A673 (cell line): ENCODE data around the gene EFNA5. TPM values are rescaled to one million over a fixed set of nuclear protein-coding genes. Genes with fewer than 3 reads are reported as not detected.

Source experiments
- BruUV-seq: library from RNA; stranded (reverse); fragments of 400-500 nt; replicated peaks from 2 replicates; lab custom pipeline; 2021; lab: Mats Ljungman, UMichigan
- CTCF ChIA-PET: fragments of 300-600 bp; sonication (Branson Sonifier 250); formaldehyde crosslinking; loops from one replicate; lab custom pipeline; 2022; ENCODE audit warnings: antibody characterized with exemption; lab: Charles Lee
- POLR2A ChIA-PET: fragments of 300-600 bp; sonication (Branson Sonifier 250); formaldehyde crosslinking; loops from one replicate; lab custom pipeline; 2022; ENCODE audit warnings: antibody characterized with exemption; ENCODE audit not compliant: low non-redundant PET; lab: Charles Lee
- DNase-seq: peaks from one replicate; pipeline ENCODE4 v3.0.0-alpha.2; 2015; ENCODE audit warnings: low spot score
- H3K27ac ChIP-seq: fragments of 200-600 bp; sonication (generic); 2 replicates; pipeline ENCODE4 v1.5.1; 2016; ENCODE audit warnings: mixed run types, low read depth, mild to moderate bottlenecking, mixed read lengths, antibody characterized with exemption, low read length; ENCODE audit not compliant: poor library complexity, severe bottlenecking
- H3K27me3 ChIP-seq: fragments of 200-600 bp; sonication (generic); replicated peaks from 2 replicates; pipeline ENCODE4 v1.6.1; 2017; ENCODE audit warnings: mixed run types, low read depth, mild to moderate bottlenecking, mixed read lengths, antibody characterized with exemption, low read length; ENCODE audit not compliant: insufficient read depth, poor library complexity
- H3K36me3 ChIP-seq: fragments of 200-600 bp; sonication (generic); 2 replicates; pipeline ENCODE4 v1.6.1; 2016; ENCODE audit warnings: mixed run types, mild to moderate bottlenecking, mixed read lengths, antibody characterized with exemption, low read length; ENCODE audit not compliant: insufficient read depth, poor library complexity, severe bottlenecking
- H3K4me1 ChIP-seq: fragments of 200-600 bp; sonication (generic); 2 replicates; pipeline ENCODE4 v1.6.1; 2017; ENCODE audit warnings: mixed run types, mild to moderate bottlenecking, mixed read lengths, antibody characterized with exemption, low read length; ENCODE audit not compliant: insufficient read depth, poor library complexity, severe bottlenecking
- H3K4me3 ChIP-seq: fragments of 200-600 bp; sonication (generic); 2 replicates; pipeline ENCODE4 v1.5.1; 2016; ENCODE audit warnings: low read depth, mixed run types, mild to moderate bottlenecking, mixed read lengths, low read length; ENCODE audit not compliant: poor library complexity, severe bottlenecking
- H3K9me3 ChIP-seq: fragments of 200-600 bp; sonication (generic); 2 replicates; pipeline ENCODE4 v1.6.1; 2016; ENCODE audit warnings: mixed run types, low read depth, mild to moderate bottlenecking, mixed read lengths, antibody characterized with exemption, low read length; ENCODE audit not compliant: poor library complexity, severe bottlenecking
- EZH2 ChIP-seq: fragments of 200-600 bp; sonication (generic); IDR thresholded peaks from 2 replicates; pipeline ENCODE4 v1.6.1; 2017; ENCODE audit warnings: borderline replicate concordance, low read depth, mild to moderate bottlenecking, mixed read lengths, antibody characterized with exemption, low read length; ENCODE audit not compliant: poor library complexity, severe bottlenecking
- intact Hi-C: fragments of 100-400 bp; cut with micrococcal nuclease; formaldehyde crosslinking; loops from one replicate; pipeline ENCODE4 v1.10.0; 2022; ENCODE audit not compliant: unreplicated experiment
- total RNA-seq: library from RNA; stranded (reverse); gene quantifications from 2 replicates; pipeline ENCODE4 v1.2.3, GENCODE V29; 2021
- TF ChIP-seq, protein P1 (sequence below): fragments of 300-800, 200-600 bp; sonication (generic); conservative IDR thresholded peaks from 2 replicates; pipeline ENCODE4 v1.5.1; 2017; ENCODE audit warnings: low read depth, mild to moderate bottlenecking, antibody characterized with exemption, low read length, moderate library complexity, mixed read lengths

Gene EFNA5
- total RNA-seq, 1 experiment from 2014 or later: 16.7 TPM

DNA sequence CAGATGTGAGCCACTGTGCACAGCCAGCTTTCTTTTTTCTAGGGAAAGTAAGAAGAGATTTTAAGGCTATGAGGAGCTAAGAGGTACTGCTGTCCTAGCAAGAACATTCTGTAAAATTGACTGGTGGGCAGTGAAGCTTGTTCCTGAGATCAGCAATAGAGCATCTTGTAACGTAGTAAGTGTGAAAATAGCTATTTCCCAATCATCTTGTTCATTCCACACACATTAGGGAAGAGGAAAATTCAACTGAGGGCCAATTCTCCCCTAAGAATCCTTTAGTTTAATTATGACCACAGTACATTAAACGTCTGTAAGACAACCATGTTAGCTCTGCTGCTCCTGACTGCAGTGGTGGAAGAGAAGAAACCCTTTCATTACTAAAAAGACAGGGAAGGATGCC, 246.2 kb downstream of the EFNA5 start:
- POLR2A ChIA-PET: no interaction called here
- BruUV-seq: no TSS peak
- H3K27ac ChIP-seq: no peak overlapping the region

GRCh38 chr5:107422494-107422893, 248.2 kb downstream of the EFNA5 start:
- Histone ChIP-seq H3K27me3 (no peaks in the 10 kb centered on the region), H3K36me3 (no peaks in the 10 kb centered on the region), H3K4me3 (no peak overlapping the region), H3K27ac (no peak overlapping the region), H3K9me3 (no peaks in the 10 kb centered on the region), H3K4me1 (peaks cover 6% of the 10 kb centered on the region)
- BruUV-seq: no TSS peak
- intact Hi-C loops: no loop called here
- no peak for DNase-seq
- POLR2A ChIA-PET: no interaction called here
- CTCF ChIA-PET: no interaction called here
- TF ChIP-seq, protein P1, sequence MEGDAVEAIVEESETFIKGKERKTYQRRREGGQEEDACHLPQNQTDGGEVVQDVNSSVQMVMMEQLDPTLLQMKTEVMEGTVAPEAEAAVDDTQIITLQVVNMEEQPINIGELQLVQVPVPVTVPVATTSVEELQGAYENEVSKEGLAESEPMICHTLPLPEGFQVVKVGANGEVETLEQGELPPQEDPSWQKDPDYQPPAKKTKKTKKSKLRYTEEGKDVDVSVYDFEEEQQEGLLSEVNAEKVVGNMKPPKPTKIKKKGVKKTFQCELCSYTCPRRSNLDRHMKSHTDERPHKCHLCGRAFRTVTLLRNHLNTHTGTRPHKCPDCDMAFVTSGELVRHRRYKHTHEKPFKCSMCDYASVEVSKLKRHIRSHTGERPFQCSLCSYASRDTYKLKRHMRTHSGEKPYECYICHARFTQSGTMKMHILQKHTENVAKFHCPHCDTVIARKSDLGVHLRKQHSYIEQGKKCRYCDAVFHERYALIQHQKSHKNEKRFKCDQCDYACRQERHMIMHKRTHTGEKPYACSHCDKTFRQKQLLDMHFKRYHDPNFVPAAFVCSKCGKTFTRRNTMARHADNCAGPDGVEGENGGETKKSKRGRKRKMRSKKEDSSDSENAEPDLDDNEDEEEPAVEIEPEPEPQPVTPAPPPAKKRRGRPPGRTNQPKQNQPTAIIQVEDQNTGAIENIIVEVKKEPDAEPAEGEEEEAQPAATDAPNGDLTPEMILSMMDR: no peak
- no peak for TF ChIP-seq EZH2

More for the DNA sequence above, 246.2 kb downstream of the EFNA5 start:
- Histone ChIP-seq H3K9me3 (no peaks in the 10 kb centered on the region), H3K4me3 (no peak overlapping the region), H3K4me1 (peaks cover 6% of the 10 kb centered on the region), H3K27me3 (no peaks in the 10 kb centered on the region), H3K36me3 (no peaks in the 10 kb centered on the region)
- intact Hi-C loops: no loop called here
- CTCF ChIA-PET: no interaction called here
- no peak for DNase-seq
- TF ChIP-seq, protein P1: no peak
- no peak for TF ChIP-seq EZH2

DNA sequence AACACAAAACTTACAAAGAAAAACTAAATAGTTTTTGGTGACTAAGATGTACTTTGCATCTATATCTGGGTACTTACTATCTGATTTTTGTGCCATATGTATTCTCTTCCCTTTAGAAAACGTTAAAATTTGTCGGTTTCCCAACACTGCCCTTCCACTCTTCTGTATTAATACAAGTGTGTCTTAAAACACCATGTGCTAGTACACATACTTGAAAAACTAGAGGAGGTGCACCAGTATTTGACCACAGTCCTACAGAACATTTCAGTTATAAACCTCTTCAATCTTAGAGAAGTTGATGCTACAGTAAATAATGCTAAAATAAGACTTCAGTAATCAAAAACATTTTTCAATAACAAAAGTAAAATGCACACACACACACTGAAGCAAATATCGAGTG, 251.2 kb downstream of the EFNA5 start:
- DNase-seq: no peak
- intact Hi-C loops: no loop called here
- H3K27ac ChIP-seq: no peak overlapping the region
- H3K4me1 ChIP-seq: no peaks in the 10 kb centered on the region
- ChIA-PET POLR2A (no interaction called here), CTCF (no interaction called here)
- no peaks in the 10 kb centered on the region for H3K27me3 ChIP-seq
- no TSS peak for BruUV-seq
- H3K4me3 ChIP-seq: no peak overlapping the region
- H3K9me3 ChIP-seq: no peaks in the 10 kb centered on the region
- H3K36me3 ChIP-seq: no peaks in the 10 kb centered on the region
- no peak for TF ChIP-seq EZH2
- TF ChIP-seq, protein P1: no peak
